ENCODE measurements around the gene LNP1.

DNA sequence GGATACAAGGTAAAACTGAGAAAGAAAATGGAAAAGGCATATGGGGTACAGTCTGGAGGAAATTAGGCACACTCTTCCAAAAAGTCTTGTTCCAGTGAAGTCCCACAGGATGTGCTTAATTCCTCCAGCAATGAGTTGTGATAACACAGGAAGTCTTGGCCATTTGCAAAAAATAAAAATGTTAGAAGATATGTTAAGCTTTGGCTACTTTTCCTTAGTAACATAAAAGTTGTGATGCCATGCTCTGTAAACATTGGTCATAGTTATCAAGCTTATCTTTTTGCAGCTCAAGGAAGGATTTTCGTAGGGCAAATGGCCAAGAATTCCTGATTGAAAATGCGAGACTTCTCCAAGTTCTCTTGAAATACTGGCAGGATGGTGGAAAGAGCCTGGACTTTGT, 26.4 kb downstream of the LNP1 start:
- no peak for TF ChIP-seq CTCF (IDR thresholded peaks at IDR 0.05; ENCODE audit: low read depth, low read length, missing input control)
- no peak for TF ChIP-seq TAF1 (conservative IDR thresholded peaks at IDR 0.05)
